ENCODE data around the gene OR51B4. TPM values are rescaled to one million over a fixed set of nuclear protein-coding genes. Genes with fewer than 3 reads are reported as not detected.

OR51B4 gene
- polyA plus RNA-seq, 1 of the 3 experiments (the other 2 are of a cell fraction), result 0.07 TPM

- Histone ChIP-seq H3K9me3 (no peaks in the 10 kb centered on the region), H3F3A (replicated peaks; ENCODE audit: insufficient read depth) (no peaks in the 10 kb centered on the region), H3K4me3 (ENCODE audit: low read depth in 2 of 2, low read length in 1 of 2) (no peak overlapping the region), H4K20me1 (ENCODE audit: insufficient read depth) (no peaks in the 10 kb centered on the region), H3K4me2 (no peak overlapping the region), H3K27ac (ENCODE audit: low read depth in 2 of 2, low read length in 1 of 2) (no peak overlapping the region), H3K27me3 (ENCODE audit: insufficient read depth) (peaks cover 6% of the 10 kb centered on the region; the same call in 1 of the 2 replicates), H3K9ac (no peak overlapping the region), H3K9me2 (no peaks in the 10 kb centered on the region), H3K79me2 (ENCODE audit: insufficient read depth) (no peaks in the 10 kb centered on the region), H3K4me1 (ENCODE audit: control insufficient read depth in 1 of 2, insufficient read depth in 2 of 2, low read depth in 1 of 2, low read length in 1 of 2) (no peaks in the 10 kb centered on the region), H3K36me3 (replicated peaks in 1 of 2; ENCODE audit: control insufficient read depth in 1 of 2, insufficient read depth in 2 of 2, low read length in 1 of 2) (no peaks in the 10 kb centered on the region), H2AFZ (ENCODE audit: low read depth) (no peak overlapping the region)
- TF ChIP-seq YY1 (IDR thresholded peaks at IDR 0.05; ENCODE audit: low read depth), result no peak
- TF ChIP-seq, protein P1, sequence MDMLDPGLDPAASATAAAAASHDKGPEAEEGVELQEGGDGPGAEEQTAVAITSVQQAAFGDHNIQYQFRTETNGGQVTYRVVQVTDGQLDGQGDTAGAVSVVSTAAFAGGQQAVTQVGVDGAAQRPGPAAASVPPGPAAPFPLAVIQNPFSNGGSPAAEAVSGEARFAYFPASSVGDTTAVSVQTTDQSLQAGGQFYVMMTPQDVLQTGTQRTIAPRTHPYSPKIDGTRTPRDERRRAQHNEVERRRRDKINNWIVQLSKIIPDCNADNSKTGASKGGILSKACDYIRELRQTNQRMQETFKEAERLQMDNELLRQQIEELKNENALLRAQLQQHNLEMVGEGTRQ (IDR thresholded peaks at IDR 0.05; ENCODE audit: borderline replicate concordance, low read depth, low read length), result no peak
- no peak for TF ChIP-seq ELF1 (IDR thresholded peaks at IDR 0.05)
- no peak for TF ChIP-seq MXI1 (IDR thresholded peaks at IDR 0.05; ENCODE audit: low read depth, low read length)
- TF ChIP-seq RXRA (IDR thresholded peaks at IDR 0.05; ENCODE audit: borderline replicate concordance, low read depth), result no peak
- no peak for TF ChIP-seq SMC3 (IDR thresholded peaks at IDR 0.05; ENCODE audit: low read depth, low read length)
- ChIA-PET CTCF (no interaction called here), POLR2A (no interaction called here)
- WGBS (ENCODE audit: low lambda C conversion rate), result 0% methylated on average over 1 of the region's 1 CpG
- DNase-seq, result no peak
Measured at GRCh38 chr11:5349550-5349949, 47.8 kb upstream of the OR51B4 start.

GRCh38 chr11:5348551-5349194, 46.9 kb upstream of the OR51B4 start:
- POLR2A ChIA-PET, result no interaction called here
- WGBS (ENCODE audit: low lambda C conversion rate), result 6% methylated on average over 3 of the region's 3 CpGs
- Histone ChIP-seq H3K27ac (ENCODE audit: low read depth in 2 of 2, low read length in 1 of 2) (no peak overlapping the region), H3K4me1 (ENCODE audit: control insufficient read depth in 1 of 2, insufficient read depth in 2 of 2, low read depth in 1 of 2, low read length in 1 of 2) (no peaks in the 10 kb centered on the region), H3K9ac (no peak overlapping the region), H3K36me3 (replicated peaks in 1 of 2; ENCODE audit: control insufficient read depth in 1 of 2, insufficient read depth in 2 of 2, low read length in 1 of 2) (no peaks in the 10 kb centered on the region), H3K4me2 (no peak overlapping the region), H3K9me2 (no peaks in the 10 kb centered on the region), H2AFZ (ENCODE audit: low read depth) (no peak overlapping the region), H3F3A (replicated peaks; ENCODE audit: insufficient read depth) (no peaks in the 10 kb centered on the region), H3K4me3 (ENCODE audit: low read depth in 2 of 2, low read length in 1 of 2) (no peak overlapping the region), H3K27me3 (ENCODE audit: insufficient read depth) (no peaks in the 10 kb centered on the region; the same call in 1 of the 2 replicates), H3K9me3 (no peaks in the 10 kb centered on the region), H4K20me1 (ENCODE audit: insufficient read depth) (no peaks in the 10 kb centered on the region), H3K79me2 (ENCODE audit: insufficient read depth) (no peaks in the 10 kb centered on the region)
- CTCF ChIA-PET, result interaction anchor here (0.8 kb wide), 1 partner anchor 17 kb away, joined by 3 read pairs; no protein-coding TSS in a partner anchor
- no peak for DNase-seq
- TF ChIP-seq, protein P2, sequence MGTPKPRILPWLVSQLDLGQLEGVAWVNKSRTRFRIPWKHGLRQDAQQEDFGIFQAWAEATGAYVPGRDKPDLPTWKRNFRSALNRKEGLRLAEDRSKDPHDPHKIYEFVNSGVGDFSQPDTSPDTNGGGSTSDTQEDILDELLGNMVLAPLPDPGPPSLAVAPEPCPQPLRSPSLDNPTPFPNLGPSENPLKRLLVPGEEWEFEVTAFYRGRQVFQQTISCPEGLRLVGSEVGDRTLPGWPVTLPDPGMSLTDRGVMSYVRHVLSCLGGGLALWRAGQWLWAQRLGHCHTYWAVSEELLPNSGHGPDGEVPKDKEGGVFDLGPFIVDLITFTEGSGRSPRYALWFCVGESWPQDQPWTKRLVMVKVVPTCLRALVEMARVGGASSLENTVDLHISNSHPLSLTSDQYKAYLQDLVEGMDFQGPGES (IDR thresholded peaks at IDR 0.05; ENCODE audit: low read depth, low read length), result no peak
- TF ChIP-seq MXI1 (IDR thresholded peaks at IDR 0.05; ENCODE audit: low read depth, low read length), result no peak
- TF ChIP-seq RXRA (IDR thresholded peaks at IDR 0.05; ENCODE audit: borderline replicate concordance, low read depth), result no peak
- TF ChIP-seq SIN3A (IDR thresholded peaks at IDR 0.05; ENCODE audit: borderline replicate concordance, low read depth, low read length), result no peak
- no peak for TF ChIP-seq FOXM1 (IDR thresholded peaks at IDR 0.05; ENCODE audit: low read depth)
- TF ChIP-seq TAF1 (IDR thresholded peaks at IDR 0.05; ENCODE audit: borderline replicate concordance, low read depth, low read length), result no peak
- TF ChIP-seq CHD2 (IDR thresholded peaks at IDR 0.05; ENCODE audit: low read length, partially characterized antibody), result no peak
- TF ChIP-seq, protein P3, sequence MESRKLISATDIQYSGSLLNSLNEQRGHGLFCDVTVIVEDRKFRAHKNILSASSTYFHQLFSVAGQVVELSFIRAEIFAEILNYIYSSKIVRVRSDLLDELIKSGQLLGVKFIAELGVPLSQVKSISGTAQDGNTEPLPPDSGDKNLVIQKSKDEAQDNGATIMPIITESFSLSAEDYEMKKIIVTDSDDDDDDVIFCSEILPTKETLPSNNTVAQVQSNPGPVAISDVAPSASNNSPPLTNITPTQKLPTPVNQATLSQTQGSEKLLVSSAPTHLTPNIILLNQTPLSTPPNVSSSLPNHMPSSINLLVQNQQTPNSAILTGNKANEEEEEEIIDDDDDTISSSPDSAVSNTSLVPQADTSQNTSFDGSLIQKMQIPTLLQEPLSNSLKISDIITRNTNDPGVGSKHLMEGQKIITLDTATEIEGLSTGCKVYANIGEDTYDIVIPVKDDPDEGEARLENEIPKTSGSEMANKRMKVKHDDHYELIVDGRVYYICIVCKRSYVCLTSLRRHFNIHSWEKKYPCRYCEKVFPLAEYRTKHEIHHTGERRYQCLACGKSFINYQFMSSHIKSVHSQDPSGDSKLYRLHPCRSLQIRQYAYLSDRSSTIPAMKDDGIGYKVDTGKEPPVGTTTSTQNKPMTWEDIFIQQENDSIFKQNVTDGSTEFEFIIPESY (IDR thresholded peaks at IDR 0.05; ENCODE audit: borderline replicate concordance, low read depth), result no peak
- TF ChIP-seq EP300 (IDR thresholded peaks at IDR 0.05; ENCODE audit: borderline replicate concordance in 1 of 2, low read depth in 1 of 2, low read length in 1 of 2), result no peak
- no peak for TF ChIP-seq PBX3 (IDR thresholded peaks at IDR 0.05)
- TF ChIP-seq SMC3 (IDR thresholded peaks at IDR 0.05; ENCODE audit: low read depth, low read length), result no peak
- no peak for TF ChIP-seq RCOR1 (IDR thresholded peaks at IDR 0.05; ENCODE audit: low read length)
- TF ChIP-seq FOSL2 (IDR thresholded peaks at IDR 0.05; ENCODE audit: borderline replicate concordance, low read depth), result no peak
- no peak for TF ChIP-seq FOXJ3 (CRISPR knock-in tag; IDR thresholded peaks at IDR 0.05)
- TF ChIP-seq ELF1 (IDR thresholded peaks at IDR 0.05), result no peak
- TF ChIP-seq, protein P4, sequence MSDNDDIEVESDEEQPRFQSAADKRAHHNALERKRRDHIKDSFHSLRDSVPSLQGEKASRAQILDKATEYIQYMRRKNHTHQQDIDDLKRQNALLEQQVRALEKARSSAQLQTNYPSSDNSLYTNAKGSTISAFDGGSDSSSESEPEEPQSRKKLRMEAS (IDR thresholded peaks at IDR 0.05; ENCODE audit: low read depth), result no peak
- no peak for TF ChIP-seq YY1 (IDR thresholded peaks at IDR 0.05; ENCODE audit: low read depth)
